Urothelium cell line (cell line): ENCODE results near the gene HYAL1.
"Not testable (repeated sequence)": the region's sequence is repeated elsewhere in the genome, so short reads cannot be mapped to it uniquely, and the experiment has no call there.

Source experiments
- DNase-seq: peaks from one replicate; pipeline ENCODE4 v3.0.0; 2011; ENCODE audit warnings: low spot score, mixed read lengths
- FAIRE-seq: peaks from 2 replicates; lab custom pipeline; 2011; peaks lifted over from hg19 to GRCh38; lab: Jason Lieb, UNC

The HYAL1 gene

DNA sequence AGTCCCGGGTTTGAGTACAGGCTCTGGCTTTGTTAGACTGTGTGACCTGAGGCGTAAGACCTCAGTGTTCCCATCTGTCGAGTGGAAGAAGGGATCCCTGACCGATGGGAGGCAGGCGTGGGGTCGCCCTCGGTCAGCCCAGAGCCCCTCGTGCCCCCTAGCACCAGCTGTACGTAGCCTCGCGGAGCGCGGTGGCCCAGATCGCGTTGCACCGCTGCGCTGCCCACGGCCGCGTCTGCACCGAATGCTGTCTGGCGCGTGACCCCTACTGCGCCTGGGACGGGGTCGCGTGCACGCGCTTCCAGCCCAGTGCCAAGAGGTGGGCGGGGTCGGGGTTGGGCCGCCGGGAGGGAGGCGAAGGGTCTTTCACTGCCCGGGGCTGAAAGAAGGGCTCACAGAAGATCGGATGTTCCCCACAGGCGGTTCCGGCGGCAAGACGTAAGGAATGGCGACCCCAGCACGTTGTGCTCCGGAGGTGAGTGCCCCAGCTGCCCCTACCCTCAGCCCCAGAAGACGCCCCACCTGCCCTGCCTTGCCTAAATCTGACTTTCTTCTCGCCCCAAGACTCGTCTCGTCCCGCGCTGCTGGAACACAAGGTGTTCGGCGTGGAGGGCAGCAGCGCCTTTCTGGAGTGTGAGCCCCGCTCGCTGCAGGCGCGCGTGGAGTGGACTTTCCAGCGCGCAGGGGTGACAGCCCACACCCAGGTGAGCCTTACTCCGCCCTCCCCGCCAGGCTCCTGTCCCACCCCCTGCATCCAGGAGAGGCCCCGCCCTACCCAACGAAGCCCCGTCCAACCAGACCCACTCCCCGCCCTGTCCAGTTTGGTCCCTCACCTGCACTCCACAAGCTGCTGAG is 28.0 kb downstream of the HYAL1 start:
- FAIRE-seq (no peak), DNase-seq (no peak)

DNA sequence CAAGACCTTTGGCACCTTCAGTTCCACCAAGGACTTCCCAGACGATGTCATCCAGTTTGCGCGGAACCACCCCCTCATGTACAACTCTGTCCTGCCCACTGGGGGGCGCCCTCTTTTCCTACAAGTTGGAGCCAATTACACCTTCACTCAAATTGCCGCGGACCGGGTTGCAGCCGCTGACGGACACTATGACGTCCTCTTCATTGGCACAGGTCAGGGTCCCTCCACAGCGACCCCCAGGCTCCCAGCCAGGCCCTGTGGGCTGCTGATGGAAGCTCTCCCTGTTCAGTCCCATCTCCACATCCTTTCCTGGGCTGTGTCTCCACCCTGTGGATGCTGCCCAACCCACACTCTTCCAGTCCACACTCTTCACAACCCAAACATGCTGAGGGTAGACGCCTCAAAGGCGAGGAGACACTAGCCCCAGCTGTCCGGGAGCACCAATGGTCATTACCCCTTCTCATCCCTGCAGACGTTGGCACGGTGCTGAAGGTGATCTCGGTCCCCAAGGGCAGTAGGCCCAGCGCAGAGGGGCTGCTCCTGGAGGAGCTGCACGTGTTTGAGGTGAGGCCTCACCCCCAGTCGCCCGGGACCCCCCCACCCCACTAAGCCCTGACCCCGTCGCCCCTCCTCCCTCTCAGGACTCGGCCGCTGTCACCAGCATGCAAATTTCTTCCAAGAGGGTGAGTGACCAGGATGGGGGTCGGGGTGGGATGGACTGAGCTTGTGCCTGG is 28.8 kb downstream of the HYAL1 start:
- no peak for FAIRE-seq

DNA sequence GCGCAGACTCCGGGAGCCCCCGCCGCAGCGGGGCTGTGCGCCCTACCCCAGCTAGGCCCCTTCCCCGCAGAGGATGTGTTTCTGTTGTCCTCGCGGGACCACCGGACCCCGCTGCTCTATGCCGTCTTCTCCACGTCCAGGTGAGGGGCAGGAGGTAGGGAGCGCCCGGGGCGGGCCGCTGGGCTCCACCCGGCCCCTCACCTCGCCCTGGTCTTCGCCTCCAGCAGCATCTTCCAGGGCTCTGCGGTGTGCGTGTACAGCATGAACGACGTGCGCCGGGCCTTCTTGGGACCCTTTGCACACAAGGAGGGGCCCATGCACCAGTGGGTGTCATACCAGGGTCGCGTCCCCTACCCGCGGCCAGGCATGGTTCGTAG is 29.7 kb downstream of the HYAL1 start:
- FAIRE-seq (peak; percentile 5), DNase-seq (no peak)

More for the DNA sequence above, 28.8 kb downstream of the HYAL1 start:
- DNase-seq: peak; percentile 54

DNA sequence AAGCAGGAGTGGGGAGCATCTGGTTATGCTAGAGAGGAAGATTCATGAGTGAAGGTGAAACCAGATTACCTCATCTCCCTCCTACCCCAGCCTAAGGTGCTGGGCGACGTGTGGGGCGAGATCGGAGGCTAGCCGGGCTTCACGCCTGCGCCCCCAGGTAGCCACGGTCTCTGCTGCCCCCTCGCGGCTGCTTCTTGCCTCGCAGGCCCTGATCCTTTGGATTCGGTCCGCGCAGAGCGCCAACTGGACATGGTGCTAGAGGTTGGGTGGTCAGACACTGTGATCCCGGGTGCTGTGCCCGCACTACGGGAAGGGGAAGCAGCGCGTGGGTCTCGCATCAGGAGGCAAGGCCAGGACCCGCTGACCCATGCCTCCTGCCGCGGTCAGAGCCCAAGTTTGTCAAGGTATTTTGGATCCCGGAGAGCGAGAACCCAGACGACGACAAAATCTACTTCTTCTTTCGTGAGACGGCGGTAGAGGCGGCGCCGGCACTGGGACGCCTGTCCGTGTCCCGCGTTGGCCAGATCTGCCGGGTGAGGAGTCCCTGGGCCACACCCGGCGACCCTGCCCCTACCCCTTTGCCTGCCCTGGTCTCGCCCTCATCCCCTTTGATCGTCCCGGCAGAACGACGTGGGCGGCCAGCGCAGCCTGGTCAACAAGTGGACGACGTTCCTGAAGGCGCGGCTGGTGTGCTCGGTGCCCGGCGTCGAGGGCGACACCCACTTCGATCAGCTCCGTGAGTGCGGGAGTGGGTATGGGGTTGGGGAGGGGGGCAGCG is 30.3 kb downstream of the HYAL1 start:
- FAIRE-seq (peak; percentile 93), DNase-seq (peak; percentile 90)

DNA sequence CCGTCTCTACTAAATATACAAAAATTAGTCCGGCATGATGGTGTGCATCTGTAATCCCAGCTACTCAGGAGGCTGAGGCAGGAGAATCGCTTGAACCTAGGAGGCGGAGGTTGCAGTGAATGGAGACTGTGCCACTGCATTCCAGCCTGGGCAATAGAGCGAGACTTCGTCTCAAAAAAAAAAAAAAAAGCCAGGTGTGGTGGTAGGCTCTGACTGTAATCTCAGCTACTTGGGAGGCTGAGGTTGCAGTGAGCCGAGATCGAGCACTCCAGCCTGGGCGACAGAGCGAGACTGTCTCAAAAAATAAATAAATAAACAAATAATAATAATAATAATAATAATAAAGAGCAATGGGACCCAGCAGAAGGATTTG is 30.9 kb downstream of the HYAL1 start:
- not testable (repeated sequence) for DNase-seq, FAIRE-seq

DNA sequence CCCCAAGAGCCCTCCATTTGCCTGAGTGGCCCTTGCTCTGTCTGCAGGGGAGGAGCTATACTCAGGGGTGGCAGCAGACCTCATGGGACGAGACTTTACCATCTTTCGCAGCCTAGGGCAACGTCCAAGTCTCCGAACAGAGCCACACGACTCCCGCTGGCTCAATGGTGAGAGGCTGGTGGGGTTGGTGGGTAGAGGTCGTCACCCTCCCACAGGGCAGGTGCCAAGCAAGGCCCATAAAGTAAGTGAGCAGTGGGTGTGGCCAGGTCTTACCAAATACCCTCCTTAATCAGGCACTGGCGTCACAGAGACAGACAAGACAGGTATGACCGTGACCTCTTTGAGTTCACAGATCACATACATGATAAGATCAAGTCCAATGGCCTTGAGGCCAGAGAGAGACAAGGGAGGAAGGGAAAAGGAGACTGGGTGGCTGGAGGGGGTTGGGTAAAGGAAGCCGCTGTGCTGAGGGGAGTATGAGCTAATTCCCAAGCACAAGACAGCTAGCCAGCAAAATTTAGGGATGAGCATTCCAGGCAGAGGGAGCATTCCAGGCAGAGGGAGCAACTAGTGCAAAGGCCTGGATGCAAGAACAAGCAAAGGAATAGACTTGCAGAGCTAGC is 31.9 kb downstream of the HYAL1 start:
- FAIRE-seq (peak; percentile 30), DNase-seq (no peak)

DNA sequence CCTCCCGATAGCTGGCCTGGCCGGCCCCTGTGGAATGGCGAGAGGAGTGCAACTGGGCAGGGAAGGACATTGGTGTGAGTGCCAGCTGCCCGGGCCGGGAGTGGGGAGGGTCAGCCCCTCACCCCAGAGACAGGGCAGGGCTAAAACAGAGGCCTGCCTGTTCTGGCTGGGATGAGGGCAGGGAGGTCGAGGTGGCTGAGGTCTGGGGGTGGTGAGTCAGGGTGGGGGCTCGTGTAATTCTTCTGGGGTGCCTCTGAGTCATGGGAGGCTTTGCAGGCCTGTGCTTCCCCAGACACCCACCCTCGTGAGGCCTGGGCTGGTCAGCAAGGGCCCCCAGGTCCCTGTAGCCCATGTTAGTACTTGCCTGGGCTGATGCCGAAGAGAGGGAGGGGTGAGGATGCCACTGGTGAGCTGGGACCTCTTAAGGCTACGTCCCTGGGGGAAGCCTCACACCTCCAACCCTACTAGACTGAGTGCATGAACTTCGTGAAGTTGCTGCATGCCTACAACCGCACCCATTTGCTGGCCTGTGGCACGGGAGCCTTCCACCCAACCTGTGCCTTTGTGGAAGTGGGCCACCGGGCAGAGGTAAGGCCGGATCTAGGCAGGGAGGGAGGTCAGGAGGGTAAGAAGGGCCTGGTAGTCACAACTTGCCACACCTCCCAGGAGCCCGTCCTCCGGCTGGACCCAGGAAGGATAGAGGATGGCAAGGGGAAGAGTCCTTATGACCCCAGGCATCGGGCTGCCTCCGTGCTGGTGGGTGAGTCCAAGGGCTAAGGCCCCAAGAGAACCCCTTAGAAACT is 32.8 kb downstream of the HYAL1 start:
- DNase-seq (no peak), FAIRE-seq (no peak)

DNA sequence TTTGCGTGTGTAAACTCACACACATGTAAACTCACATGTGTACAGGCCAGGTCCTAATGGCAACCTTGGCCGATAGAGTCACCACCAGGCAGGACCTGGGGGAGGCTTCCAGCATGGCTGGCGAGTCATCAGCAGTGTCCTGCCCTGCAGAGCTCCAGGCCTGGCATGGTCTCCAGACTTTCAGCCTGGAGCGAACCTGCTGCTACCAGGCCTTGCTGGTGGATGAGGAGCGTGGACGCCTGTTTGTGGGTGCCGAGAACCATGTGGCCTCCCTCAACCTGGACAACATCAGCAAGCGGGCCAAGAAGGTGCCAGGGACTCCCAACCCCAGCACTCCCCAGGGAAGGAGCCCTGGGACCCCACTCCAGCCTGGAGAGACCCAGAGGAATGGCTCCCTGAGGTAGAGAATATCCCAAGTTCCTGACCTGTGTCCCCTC is 33.4 kb downstream of the HYAL1 start:
- FAIRE-seq (no peak), DNase-seq (peak; percentile 68)

DNA sequence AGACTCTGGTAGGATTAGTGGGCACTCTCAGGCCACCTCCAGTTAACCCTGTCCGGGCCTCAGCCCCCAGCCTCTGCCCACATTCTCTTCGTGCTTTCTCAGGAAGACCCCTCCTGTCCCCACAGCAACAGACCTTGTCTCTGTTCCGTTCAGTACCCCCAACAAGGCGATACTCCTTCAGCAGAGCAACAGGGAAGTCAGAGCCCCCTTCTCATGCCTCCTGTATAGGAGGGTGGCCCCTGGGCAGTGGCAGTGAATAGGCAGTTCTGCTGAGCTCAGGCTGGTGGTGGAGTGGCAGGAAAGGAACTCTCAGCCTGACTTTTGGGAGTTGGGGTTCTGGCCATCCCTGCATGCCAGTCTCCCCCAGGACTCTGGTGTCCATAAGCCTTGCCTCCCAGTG is 33.9 kb downstream of the HYAL1 start:
- FAIRE-seq (no peak), DNase-seq (no peak)

DNA sequence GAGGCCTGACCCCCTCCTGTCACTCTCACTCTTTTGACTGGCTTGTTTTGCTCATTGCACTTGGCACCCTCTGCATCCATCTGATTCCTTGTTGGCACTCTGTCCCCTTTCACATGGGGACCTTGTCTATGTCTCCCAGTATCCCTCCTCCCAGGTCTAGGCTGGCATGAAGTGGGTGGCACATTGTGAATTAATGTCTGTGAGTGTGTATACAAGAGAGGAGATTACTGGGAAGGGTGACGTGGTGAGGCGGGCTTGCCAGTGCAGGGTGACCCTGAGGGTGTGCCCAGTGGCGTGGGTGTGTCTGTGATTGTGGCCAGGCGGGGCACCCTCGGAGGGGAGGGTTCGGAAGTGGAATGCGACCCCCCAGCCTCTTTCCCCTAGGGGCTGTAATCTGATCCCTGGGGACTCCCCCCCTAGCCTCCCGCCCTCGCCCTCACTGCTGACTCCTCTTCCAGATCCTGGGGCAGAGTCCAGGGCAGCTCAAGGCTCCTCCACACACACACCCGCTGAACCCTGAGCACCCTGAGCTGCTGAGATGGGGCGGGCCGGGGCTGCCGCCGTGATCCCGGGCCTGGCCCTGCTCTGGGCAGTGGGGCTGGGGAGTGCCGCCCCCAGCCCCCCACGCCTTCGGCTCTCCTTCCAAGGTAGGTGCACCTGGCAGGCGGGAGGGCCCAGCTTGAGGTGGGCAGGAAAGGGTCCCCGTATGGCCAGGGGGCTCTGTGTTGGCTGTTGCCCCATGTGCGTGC is 34.5 kb downstream of the HYAL1 start, which contains the start of gene SEMA3B:
TSS of gene SEMA3B (plus strand) at position 445 of the 749 bp plus-strand sequence. CDS start at position 539, 94 bp downstream.
- peak; percentile 72 for DNase-seq

DNA sequence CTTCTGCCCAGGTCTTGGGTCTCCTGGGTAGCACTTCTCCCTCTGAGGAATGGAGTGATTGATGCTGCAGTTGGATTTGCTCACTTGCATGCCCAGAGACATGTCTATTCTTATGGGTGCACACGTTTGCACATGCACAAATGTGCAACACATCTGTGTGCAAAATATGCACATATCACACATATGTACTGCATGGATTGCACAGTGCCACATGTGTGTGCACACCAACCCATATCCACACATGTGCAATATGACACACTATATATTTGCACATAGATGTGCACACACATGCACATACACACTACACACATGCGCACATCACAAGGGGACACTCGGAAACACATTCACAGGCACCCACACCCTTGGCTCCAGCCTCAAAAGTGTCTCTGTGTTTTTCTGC is 35.1 kb downstream of the HYAL1 start:
- FAIRE-seq (peak; percentile 52), DNase-seq (no peak)

More for the DNA sequence above, 34.5 kb downstream of the HYAL1 start, which contains the start of gene SEMA3B:
- peak; percentile 56 for FAIRE-seq

DNA sequence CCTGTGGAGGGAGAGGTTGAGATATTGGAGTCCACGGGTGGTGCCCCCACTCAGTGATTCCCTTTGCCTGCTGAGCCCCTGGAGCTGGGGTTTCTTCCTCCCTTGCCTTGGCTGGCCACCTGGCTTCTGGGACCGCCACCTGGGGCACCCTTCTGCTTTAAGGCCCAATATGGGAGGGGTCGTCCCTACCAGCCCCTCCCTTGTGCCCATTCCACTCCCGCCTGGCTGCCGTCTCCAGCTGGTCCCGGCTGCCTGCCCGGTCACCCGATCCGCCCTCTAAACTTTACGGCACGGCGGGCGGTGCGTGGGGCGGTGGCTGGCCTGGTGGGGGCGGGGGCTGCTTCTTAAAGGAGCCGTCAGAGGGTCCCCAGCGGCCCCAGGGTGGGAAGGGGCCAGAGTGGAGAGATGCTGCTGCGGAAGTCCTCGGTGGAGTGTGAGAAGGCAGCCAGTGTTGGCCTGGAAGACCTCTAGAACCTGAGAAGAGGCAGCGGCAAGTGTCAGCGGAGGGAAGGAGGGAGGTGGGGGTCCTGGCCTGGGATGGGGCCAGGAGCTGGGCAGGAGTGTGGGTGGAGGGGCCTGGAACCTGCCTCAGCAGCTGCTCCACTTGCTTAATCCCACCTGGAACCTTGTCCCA is 36.0 kb downstream of the HYAL1 start:
- DNase-seq: peak; percentile 66
- peak; percentile 84 for FAIRE-seq

DNA sequence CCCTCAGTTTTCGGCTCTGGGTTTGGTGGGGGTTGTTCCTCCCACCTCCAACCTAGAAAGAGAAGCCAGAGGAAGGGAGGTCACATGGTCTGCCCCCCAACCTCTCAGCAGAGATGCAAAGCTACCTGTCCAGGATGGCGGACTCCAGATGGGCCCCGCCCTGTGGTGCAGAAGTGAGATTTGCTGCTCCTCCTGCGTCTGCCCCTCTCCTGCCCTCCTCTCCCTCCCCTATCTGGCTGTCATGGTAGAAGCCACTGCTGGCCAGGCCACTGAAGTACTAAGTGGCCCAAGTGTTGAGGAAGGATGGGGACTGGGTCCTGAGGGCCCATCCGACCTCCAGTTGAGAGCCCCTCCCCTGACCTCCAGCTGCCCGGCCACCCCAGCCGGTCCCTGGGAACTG is 36.5 kb downstream of the HYAL1 start:
- FAIRE-seq (no peak), DNase-seq (no peak)

DNA sequence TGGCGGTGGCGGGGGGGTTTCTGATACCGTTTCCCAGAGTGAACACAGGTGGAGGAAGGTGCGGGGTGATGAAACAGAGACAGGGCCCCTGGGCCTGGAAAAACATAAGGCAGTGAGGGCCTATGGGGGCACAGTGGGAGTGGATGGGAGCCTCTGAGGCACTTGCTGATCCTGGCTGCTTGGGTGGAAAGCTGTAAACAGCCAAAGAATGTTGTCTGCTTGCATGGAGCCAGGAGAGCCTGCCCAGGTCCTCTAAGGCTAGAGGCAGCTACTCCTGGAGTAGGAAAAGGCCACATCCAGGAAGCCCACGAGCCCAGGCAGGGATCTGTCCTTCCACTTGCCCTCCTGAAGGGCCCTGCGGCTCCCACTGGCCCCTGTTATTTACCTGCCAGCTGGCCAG is 37.4 kb downstream of the HYAL1 start:
- DNase-seq: no peak
- no peak for FAIRE-seq

DNA sequence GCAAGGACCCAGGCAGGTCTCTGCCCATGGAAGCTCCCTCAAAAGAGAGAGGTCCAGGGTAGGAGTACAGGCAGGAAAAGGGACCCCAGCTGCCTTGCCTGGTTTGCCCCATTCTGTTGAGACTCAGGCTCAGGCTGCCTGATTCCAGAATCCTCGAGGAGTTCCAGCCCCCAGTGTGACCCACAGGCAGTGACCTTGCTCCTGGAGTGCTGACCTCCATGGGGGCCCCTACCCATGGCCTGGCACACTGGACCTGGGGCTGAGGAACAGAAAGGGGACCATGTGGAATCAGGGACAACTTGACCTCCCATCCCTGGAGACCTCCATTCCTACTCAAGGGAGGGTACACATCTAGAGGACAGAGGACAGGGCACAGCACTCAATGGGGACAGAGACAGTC is 37.8 kb downstream of the HYAL1 start:
- no peak for DNase-seq
- FAIRE-seq: no peak

DNA sequence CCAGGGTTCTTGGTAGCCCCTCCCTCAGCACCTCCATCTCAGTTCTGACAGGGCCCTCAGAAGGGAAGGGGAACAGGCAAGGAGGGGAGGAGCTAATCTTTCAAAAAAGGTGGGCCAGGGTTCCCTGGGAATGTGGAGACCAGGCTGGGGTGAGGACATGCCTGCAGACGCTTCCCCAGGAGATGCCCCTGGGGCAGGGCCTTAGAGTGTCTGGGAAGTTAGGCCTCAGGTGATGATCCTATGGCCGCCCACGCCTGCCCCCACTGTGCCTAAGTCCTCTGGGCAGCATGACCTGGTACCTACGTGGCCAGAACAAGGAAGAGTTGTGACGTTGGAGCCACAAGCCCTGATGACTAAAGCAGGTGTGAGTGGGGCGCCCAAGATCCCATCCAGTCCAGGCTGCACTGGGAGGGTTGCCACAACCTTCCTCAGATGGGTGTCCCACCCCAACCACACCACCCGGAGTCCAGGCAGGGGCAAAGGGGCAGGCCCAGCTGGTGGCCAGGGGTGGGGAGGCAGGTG is 38.3 kb downstream of the HYAL1 start:
- FAIRE-seq (peak; percentile 83), DNase-seq (no peak)

DNA sequence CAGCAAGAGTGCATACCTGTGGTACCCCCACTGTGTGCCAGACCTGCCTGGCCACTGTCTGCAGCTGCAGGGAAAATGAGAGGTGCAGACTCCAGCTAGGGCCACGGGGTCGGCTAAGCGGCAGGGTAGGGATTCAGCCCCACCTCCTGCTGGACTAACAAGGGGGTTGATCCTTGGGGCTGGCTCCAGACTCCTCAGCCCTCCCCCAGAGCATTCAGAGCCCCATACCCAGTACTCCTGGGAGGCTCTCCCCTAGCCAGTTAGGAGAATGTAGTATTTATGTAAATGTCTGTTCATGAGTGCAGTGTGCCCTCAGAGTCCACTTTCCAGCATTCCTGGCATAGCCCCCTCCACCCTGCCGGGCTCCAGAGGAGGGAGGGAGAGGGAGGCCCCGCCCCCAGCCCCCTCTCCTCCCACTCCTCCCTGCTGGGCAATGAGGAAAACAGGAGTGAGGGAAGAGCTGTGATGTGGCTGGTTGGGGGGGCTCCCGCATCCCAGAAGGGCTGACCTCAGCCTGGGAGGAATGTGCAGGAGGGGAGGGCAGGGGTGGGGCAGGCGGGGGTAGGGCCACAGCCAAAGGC is 38.9 kb downstream of the HYAL1 start:
- DNase-seq (peak; percentile 96), FAIRE-seq (peak; percentile 67)
